ENCODE data around the gene SMARCB1. TPM values are rescaled to one million over a fixed set of nuclear protein-coding genes. Genes with fewer than 3 reads are reported as not detected.

The SMARCB1 gene
- total and polyA plus RNA-seq, 2 donors (not counting 1 experiment from before 2014, with no cell fraction given): 179 to 190 TPM

- H3K4me3 Mint-ChIP-seq: peak overlapping the region; percentile 81
- H4K20me1 ChIP-seq (ENCODE audit: control insufficient read depth, insufficient read depth, low read length, poor library complexity, severe bottlenecking): no peaks in the 10 kb centered on the region
- peaks cover 7 to 57% of the 10 kb centered on the region in 2 experiments for H3K36me3 ChIP-seq (replicated peaks in 1 of 2; ENCODE audit: control extremely low read depth in 1 of 2, control insufficient read depth in 1 of 2, extremely low read depth in 1 of 2, insufficient read depth in 2 of 2, low read length in 1 of 2)
- peak overlapping the region; percentile 61 for H3K4me2 ChIP-seq (replicated peaks; ENCODE audit: low read depth, low read length, poor library complexity, severe bottlenecking)
- no peaks in the 10 kb centered on the region for H3K9me3 ChIP-seq (ENCODE audit: control extremely low read depth in 1 of 3, control insufficient read depth in 2 of 3, insufficient read depth in 1 of 3, low read length in 2 of 3)
- H3K4me1 ChIP-seq (ENCODE audit: control insufficient read depth in 2 of 2, insufficient read depth in 2 of 2, low read length in 2 of 2): peaks cover 63 to 76% of the 10 kb centered on the region in 2 donors
- peaks cover 70% of the 10 kb centered on the region for H3K4me1 Mint-ChIP-seq
- H3K27me3 ChIP-seq (replicated peaks in 1 of 4; ENCODE audit: control extremely low read depth in 1 of 4, control insufficient read depth in 3 of 4, insufficient read depth in 4 of 4, low read length in 3 of 4): no peaks in the 10 kb centered on the region
- peak overlapping the region; percentile 27 for H2AFZ ChIP-seq (ENCODE audit: insufficient read depth, low read depth, low read length, poor library complexity, severe bottlenecking)
- intact Hi-C loops (cut with micrococcal nuclease): loop anchor here (1.0 to 10.0 kb wide), 6 partner anchors 13 to 754 kb away; partner anchors contain the start of genes CHCHD10, DERL3, GUCD1 and SNRPD3
- H3K9me3 Mint-ChIP-seq (ENCODE audit: insufficient read depth): no peaks in the 10 kb centered on the region
- ChIA-PET CTCF (interaction anchor here (1.3 to 2.4 kb wide), 8 partner anchors 20 to 51 kb away, joined by 3 to 11 read pairs (median 6); partner anchors contain the start of gene DERL3), POLR2A (interaction anchor here (0.7 to 4.2 kb wide), 13 partner anchors 13 to 84 kb away, joined by 3 to 26 read pairs (median 5); partner anchors contain the start of genes DERL3, MMP11 and SLC2A11)
- peak overlapping the region in 4 of 5 experiments; percentile 0 to 44 (median 4) for H3K4me3 ChIP-seq (ENCODE audit: control extremely low read depth in 1 of 5, extremely low read depth in 1 of 5, insufficient read depth in 1 of 5, low read depth in 2 of 5, low read length in 4 of 5)
- peak; percentile 89 for DNase-seq
- peak overlapping the region; percentile 92 to 93 for H3K27ac ChIP-seq (ENCODE audit: low read length in 2 of 2)
- peak overlapping the region; percentile 96 for H3K27ac Mint-ChIP-seq
- no peaks in the 10 kb centered on the region for H3K27me3 Mint-ChIP-seq
- H3K9ac ChIP-seq (ENCODE audit: low read length): peak overlapping the region; percentile 29
- ATAC-seq (ENCODE audit: low read depth): peak; percentile 70
- no peak for TF ChIP-seq EZH2 (IDR thresholded peaks at IDR 0.05; ENCODE audit: borderline replicate concordance, insufficient read depth, low read depth, low read length, poor library complexity, severe bottlenecking)
- TF ChIP-seq, protein P1, sequence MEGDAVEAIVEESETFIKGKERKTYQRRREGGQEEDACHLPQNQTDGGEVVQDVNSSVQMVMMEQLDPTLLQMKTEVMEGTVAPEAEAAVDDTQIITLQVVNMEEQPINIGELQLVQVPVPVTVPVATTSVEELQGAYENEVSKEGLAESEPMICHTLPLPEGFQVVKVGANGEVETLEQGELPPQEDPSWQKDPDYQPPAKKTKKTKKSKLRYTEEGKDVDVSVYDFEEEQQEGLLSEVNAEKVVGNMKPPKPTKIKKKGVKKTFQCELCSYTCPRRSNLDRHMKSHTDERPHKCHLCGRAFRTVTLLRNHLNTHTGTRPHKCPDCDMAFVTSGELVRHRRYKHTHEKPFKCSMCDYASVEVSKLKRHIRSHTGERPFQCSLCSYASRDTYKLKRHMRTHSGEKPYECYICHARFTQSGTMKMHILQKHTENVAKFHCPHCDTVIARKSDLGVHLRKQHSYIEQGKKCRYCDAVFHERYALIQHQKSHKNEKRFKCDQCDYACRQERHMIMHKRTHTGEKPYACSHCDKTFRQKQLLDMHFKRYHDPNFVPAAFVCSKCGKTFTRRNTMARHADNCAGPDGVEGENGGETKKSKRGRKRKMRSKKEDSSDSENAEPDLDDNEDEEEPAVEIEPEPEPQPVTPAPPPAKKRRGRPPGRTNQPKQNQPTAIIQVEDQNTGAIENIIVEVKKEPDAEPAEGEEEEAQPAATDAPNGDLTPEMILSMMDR (IDR thresholded peaks at IDR 0.05): no peak
- 24% methylated on average over 18 of the region's 18 CpGs for WGBS (ENCODE audit: insufficient coverage)
- peaks cover 46% of the 10 kb centered on the region for H3K79me2 ChIP-seq (ENCODE audit: control insufficient read depth, insufficient read depth, low read length)
Observed at GRCh38 chr22:23800297-23801237, 13.8 kb downstream of the SMARCB1 start.
